B cell (primary cell): ENCODE results near the gene NOS1AP. TPM values are rescaled to one million over a fixed set of nuclear protein-coding genes. Genes with fewer than 3 reads are reported as not detected.

ENCODE experiments used
- ATAC-seq: fragments of 200-7000 bp; cut with Tn5 transposase; one replicate; pipeline ENCODE4 v1.10.0; 2021; ENCODE audit warnings: low read depth, mild to moderate bottlenecking, moderate number of reproducible peaks, moderate library complexity
- CTCF ChIA-PET: fragments of 350-600 bp; sonication (Branson Sonifier 250); formaldehyde crosslinking; loops from one replicate; lab custom pipeline; 2021; ENCODE audit warnings: antibody characterized with exemption, inconsistent platforms; lab: Charles Lee
- POLR2A ChIA-PET: fragments of 350-600 bp; sonication (Branson Sonifier 250); formaldehyde crosslinking; loops from one replicate; lab custom pipeline; 2021; ENCODE audit warnings: antibody characterized with exemption; lab: Charles Lee
- DNase-seq: peaks from one replicate; pipeline ENCODE4 v3.0.0; 2013
- H2AFZ ChIP-seq: 2 replicates; pipeline ENCODE4 v1.6.1; 2012; ENCODE audit warnings: mild to moderate bottlenecking, low read depth, low read length; ENCODE audit not compliant: insufficient read depth, poor library complexity, severe bottlenecking
- H3K27ac ChIP-seq, 2 donors: 1 replicate in 1 of 2; 2 replicates in 1 of 2; pipeline ENCODE4 v1.5.1; 2012 to 2013; ENCODE audit warnings: low read length in 2 of 2, mild to moderate bottlenecking in 2 of 2, moderate library complexity in 1 of 2
- H3K27me3 ChIP-seq, 4 experiments: fragments of 200-600 bp in 1 of 4; sonication (generic) in 1 of 4; replicated peaks in 1 of 4; 1 replicate in 2 of 4; 2 replicates in 2 of 4; pipeline versions ENCODE4 v1.6.1 to v1.7.0; 2013 to 2016; ENCODE audit warnings: low read length in 3 of 4, mild to moderate bottlenecking in 2 of 4, mixed read lengths in 1 of 4, moderate library complexity in 1 of 4; ENCODE audit not compliant: insufficient read depth in 4 of 4, control insufficient read depth in 3 of 4; ENCODE audit errors: control extremely low read depth in 1 of 4
- H3K36me3 ChIP-seq, 2 experiments: replicated peaks in 1 of 2; 1 replicate in 1 of 2; 2 replicates in 1 of 2; pipeline versions ENCODE4 v1.6.1 to v1.7.1; 2013; ENCODE audit warnings: low read length in 1 of 2; ENCODE audit not compliant: insufficient read depth in 2 of 2, control insufficient read depth in 1 of 2; ENCODE audit errors: control extremely low read depth in 1 of 2, extremely low read depth in 1 of 2
- H3K4me1 ChIP-seq, 2 donors: fragments of 200-600 bp in 1 of 2; sonication (generic) in 1 of 2; 1 replicate in 1 of 2; 2 replicates in 1 of 2; pipeline versions ENCODE4 v1.5.1 to v1.6.1; 2013 to 2017; ENCODE audit warnings: low read length in 2 of 2; ENCODE audit not compliant: control insufficient read depth in 2 of 2, insufficient read depth in 2 of 2
- H3K4me2 ChIP-seq: replicated peaks from 2 replicates; pipeline ENCODE3; 2012; ENCODE audit warnings: mild to moderate bottlenecking, low read depth, low read length; ENCODE audit not compliant: poor library complexity, severe bottlenecking
- H3K4me3 ChIP-seq, 5 experiments: fragments of 200-600 bp in 1 of 5; sonication (generic) in 1 of 5; 1 replicate in 3 of 5; 2 replicates in 2 of 5; pipeline versions ENCODE4 v1.5.1 to v1.7.0; 2011 to 2016; ENCODE audit warnings: low read length in 4 of 5, mild to moderate bottlenecking in 4 of 5, low read depth in 2 of 5, control low read depth in 1 of 5, moderate library complexity in 1 of 5; ENCODE audit not compliant: insufficient read depth in 1 of 5; ENCODE audit errors: control extremely low read depth in 1 of 5, extremely low read depth in 1 of 5
- H3K79me2 ChIP-seq: fragments of 200-600 bp; sonication (generic); one replicate; pipeline ENCODE4 v1.6.0; 2016; ENCODE audit warnings: low read length; ENCODE audit not compliant: control insufficient read depth, insufficient read depth
- H3K9ac ChIP-seq: fragments of 200-600 bp; sonication (generic); 2 replicates; pipeline ENCODE4 v1.6.1; 2017; ENCODE audit warnings: mild to moderate bottlenecking, low read length, moderate library complexity
- H3K9me3 ChIP-seq, 3 donors: one replicate each; pipeline versions ENCODE4 v1.6.1 to v1.7.1; 2013; ENCODE audit warnings: low read length in 2 of 3; ENCODE audit not compliant: control insufficient read depth in 2 of 3, insufficient read depth in 1 of 3; ENCODE audit errors: control extremely low read depth in 1 of 3
- H4K20me1 ChIP-seq: 2 replicates; pipeline ENCODE4 v1.6.0; 2012; ENCODE audit warnings: mild to moderate bottlenecking, low read length; ENCODE audit not compliant: insufficient read depth, control insufficient read depth, poor library complexity, severe bottlenecking
- H3K27ac Mint-ChIP-seq: one replicate; pipeline ENCODE4 v1.8.0; 2021; ENCODE audit warnings: mixed read lengths
- H3K27me3 Mint-ChIP-seq: one replicate; pipeline ENCODE4 v1.8.0; 2021; ENCODE audit warnings: mixed read lengths
- H3K4me1 Mint-ChIP-seq: one replicate; pipeline ENCODE4 v1.8.0; 2021; ENCODE audit warnings: mixed read lengths
- H3K4me3 Mint-ChIP-seq: one replicate; pipeline ENCODE4 v1.8.0; 2021; ENCODE audit warnings: mixed read lengths
- H3K9me3 Mint-ChIP-seq: one replicate; pipeline ENCODE4 v1.8.0; 2022; ENCODE audit warnings: mixed read lengths; ENCODE audit not compliant: insufficient read depth
- CTCF ChIP-seq: fragments of 200-600 bp; IDR thresholded peaks from one replicate; pipeline ENCODE4 v1.8.0; 2022; ENCODE audit warnings: antibody characterized with exemption, mild to moderate bottlenecking
- EZH2 ChIP-seq: IDR thresholded peaks from 2 replicates; pipeline ENCODE4 v1.6.1; 2012; ENCODE audit warnings: borderline replicate concordance, low read depth, mild to moderate bottlenecking, moderate library complexity, low read length; ENCODE audit not compliant: insufficient read depth, poor library complexity, severe bottlenecking
- WGBS: methylation state at CpG from one replicate; pipeline ENCODE4 v1.1.5; 2013; ENCODE audit warnings: missing lambda C conversion rate; ENCODE audit not compliant: insufficient coverage; 5-methylcytosine and 5-hydroxymethylcytosine counted together
- intact Hi-C: fragments of 100-400 bp; cut with micrococcal nuclease; formaldehyde crosslinking; loops from one replicate; pipeline ENCODE4 v1.10.0; 2022
- polyA plus RNA-seq: library from polyadenylated mRNA; depleted of rRNA; stranded (reverse); fragments of >200 nt; gene quantifications from 2 replicates; pipeline ENCODE4 v1.2.3, GENCODE V29; 2012
- total RNA-seq, 2 donors: library from RNA; stranded (reverse); fragments of 120-200 nt in 1 of 2; gene quantifications; 1 replicate in 1 of 2; 2 replicates in 1 of 2; pipeline versions ENCODE4 v1.2.3 to v1.2.4, GENCODE V29; 2013 to 2022

The NOS1AP gene
- total and polyA plus RNA-seq, 2 donors (not counting 1 experiment from before 2014, with no cell fraction given) = 0.32 TPM; not detected in 1

DNA sequence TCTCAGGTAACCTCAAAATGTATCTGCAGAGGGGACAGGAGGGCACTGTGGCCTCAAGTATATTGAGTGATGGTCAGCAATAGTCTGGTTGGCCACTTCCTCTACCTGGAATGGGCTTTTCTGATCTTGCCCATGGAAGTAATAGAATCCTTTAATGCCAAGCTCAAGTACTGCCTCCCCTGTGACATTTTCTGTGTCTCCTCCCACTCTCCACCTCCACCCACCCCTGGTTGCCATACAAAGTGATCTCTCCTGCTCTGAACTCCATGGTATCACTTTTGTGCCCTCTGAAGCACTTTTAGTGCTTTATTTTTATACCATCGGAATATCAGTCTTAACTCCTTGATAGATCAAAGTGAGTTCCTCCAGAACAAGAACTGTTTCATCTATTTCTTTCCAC lies 9.2 kb upstream of the NOS1AP start:
- CTCF ChIA-PET = no interaction called here
- POLR2A ChIA-PET = no interaction called here
- Histone ChIP-seq H3K4me3 (no peak overlapping the region), H3K27me3 (peaks cover 0 to 13% (median 9%) of the 10 kb centered on the region in 4 experiments), H4K20me1 (no peaks in the 10 kb centered on the region), H3K9ac (no peak overlapping the region), H3K36me3 (no peaks in the 10 kb centered on the region), H3K4me1 (no peaks in the 10 kb centered on the region), H3K4me2 (no peak overlapping the region), H3K9me3 (no peaks in the 10 kb centered on the region), H3K27ac (no peak overlapping the region), H3K79me2 (no peaks in the 10 kb centered on the region), H2AFZ (no peak overlapping the region)
- Mint-ChIP-seq H3K27ac (no peak overlapping the region), H3K4me3 (no peak overlapping the region), H3K27me3 (peaks cover 32% of the 10 kb centered on the region), H3K9me3 (no peaks in the 10 kb centered on the region), H3K4me1 (no peaks in the 10 kb centered on the region)
- no peak for DNase-seq
- 78% methylated on average over 1 of the region's 1 CpG for WGBS
- intact Hi-C loops = no loop called here
- ATAC-seq = no peak
- TF ChIP-seq CTCF = no peak
- no peak for TF ChIP-seq EZH2

- intact Hi-C loops = no loop called here
- Histone ChIP-seq H3K4me1 (no peaks in the 10 kb centered on the region), H3K9ac (no peak overlapping the region), H3K36me3 (no peaks in the 10 kb centered on the region), H3K4me3 (no peak overlapping the region), H3K27ac (no peak overlapping the region), H3K9me3 (no peaks in the 10 kb centered on the region), H3K4me2 (no peak overlapping the region), H3K27me3 (peaks cover 0 to 16% (median 9%) of the 10 kb centered on the region in 4 experiments), H2AFZ (no peak overlapping the region), H4K20me1 (no peaks in the 10 kb centered on the region), H3K79me2 (no peaks in the 10 kb centered on the region)
- 84% methylated on average over 3 of the region's 4 CpGs for WGBS
- Mint-ChIP-seq H3K4me1 (no peaks in the 10 kb centered on the region), H3K27me3 (peaks cover 41% of the 10 kb centered on the region), H3K9me3 (no peaks in the 10 kb centered on the region), H3K27ac (no peak overlapping the region), H3K4me3 (no peak overlapping the region)
- ATAC-seq (no peak), DNase-seq (no peak)
- CTCF ChIA-PET = no interaction called here
- no peak for TF ChIP-seq EZH2
- TF ChIP-seq CTCF = no peak
- POLR2A ChIA-PET = no interaction called here
Observed at GRCh38 chr1:162062542-162063015, 6.9 kb upstream of the NOS1AP start.
